WTC11 (cell line): ENCODE results near the gene SLC9A2. TPM values are rescaled to one million over a fixed set of nuclear protein-coding genes. Genes with fewer than 3 reads are reported as not detected.
A peak's percentile ranks its signal among the peaks of the same experiment; 100 is the strongest.

Source experiments
- ATAC-seq: fragments of 200-7000 bp; cut with Tn5 transposase; 2 replicates; pipeline ENCODE4 v1.10.0; 2021; ENCODE audit warnings: mild to moderate bottlenecking, moderate library complexity
- CTCF ChIA-PET: fragments of 300-600 bp; sonication (Branson Sonifier 250); formaldehyde crosslinking; loops from one replicate; lab custom pipeline; 2021; ENCODE audit warnings: antibody characterized with exemption; lab: Charles Lee
- POLR2A ChIA-PET: fragments of 350-600 bp; sonication (Branson Sonifier 250); formaldehyde crosslinking; loops from one replicate; lab custom pipeline; 2021; ENCODE audit warnings: antibody characterized with exemption; lab: Charles Lee
- DNase-seq: peaks from one replicate; pipeline ENCODE4 v3.0.0; 2021; ENCODE audit warnings: low spot score
- H3K27ac Mint-ChIP-seq: 2 replicates; pipeline ENCODE4 v1.8.0; 2021; ENCODE audit warnings: mixed read lengths
- H3K27me3 Mint-ChIP-seq: 2 replicates; pipeline ENCODE4 v1.8.0; 2021; ENCODE audit warnings: low read depth, mild to moderate bottlenecking, moderate library complexity, mixed read lengths
- H3K36me3 Mint-ChIP-seq: 2 replicates; pipeline ENCODE4 v1.8.0; 2021; ENCODE audit warnings: mixed read lengths
- H3K4me1 Mint-ChIP-seq: 2 replicates; pipeline ENCODE4 v1.8.0; 2022; ENCODE audit warnings: mixed read lengths
- H3K4me3 Mint-ChIP-seq: 2 replicates; pipeline ENCODE4 v1.8.0; 2021; ENCODE audit warnings: mild to moderate bottlenecking, moderate library complexity, mixed read lengths
- H3K9me3 Mint-ChIP-seq: 2 replicates; pipeline ENCODE4 v1.8.0; 2021; ENCODE audit warnings: mixed read lengths
- AFF4 ChIP-seq: sonication (generic); formaldehyde crosslinking; IDR thresholded peaks from 2 replicates; pipeline ENCODE4 v1.8.1; 2023; ENCODE audit warnings: mild to moderate bottlenecking, missing genetic modification reagents, borderline replicate concordance
- ATF6 ChIP-seq: sonication (generic); formaldehyde crosslinking; IDR thresholded peaks from 2 replicates; pipeline ENCODE4 v1.8.1; 2023; ENCODE audit warnings: mild to moderate bottlenecking, missing genetic modification reagents
- CTCF ChIP-seq: fragments of 200-600 bp; IDR thresholded peaks from 2 replicates; pipeline ENCODE4 v1.8.0; 2022; ENCODE audit warnings: antibody characterized with exemption
- HMGXB4 ChIP-seq: sonication (generic); formaldehyde crosslinking; IDR thresholded peaks from 2 replicates; pipeline ENCODE4 v1.8.1; 2023; ENCODE audit warnings: mild to moderate bottlenecking, moderate library complexity, missing genetic modification reagents
- JAZF1 ChIP-seq: fragments of 250-450 bp; sonication (Bioruptor Pico); IDR thresholded peaks from 2 replicates; pipeline ENCODE4 v1.9.0; 2021; ENCODE audit warnings: moderate library complexity, mild to moderate bottlenecking, inconsistent platforms
- MLX ChIP-seq: sonication (generic); formaldehyde crosslinking; IDR thresholded peaks from 2 replicates; pipeline ENCODE4 v1.8.1; 2023; ENCODE audit warnings: mild to moderate bottlenecking, missing genetic modification reagents, moderate library complexity
- NFATC4 ChIP-seq: fragments of 250-450 bp; sonication (Bioruptor Pico); IDR thresholded peaks from 2 replicates; pipeline ENCODE4 v1.9.0; 2021; ENCODE audit warnings: mild to moderate bottlenecking
- TCF7 ChIP-seq: sonication (generic); formaldehyde crosslinking; IDR thresholded peaks from 2 replicates; pipeline ENCODE4 v1.8.0; 2022; ENCODE audit warnings: mild to moderate bottlenecking, low read depth, missing genetic modification reagents, moderate library complexity
- ZNF512 ChIP-seq: sonication (generic); formaldehyde crosslinking; IDR thresholded peaks from 2 replicates; pipeline ENCODE4 v1.8.1; 2022; ENCODE audit warnings: missing genetic modification reagents, borderline replicate concordance
- total RNA-seq: library from RNA; stranded (reverse); gene quantifications from 3 replicates; pipeline ENCODE4 v1.2.3, GENCODE V29; 2021

The SLC9A2 gene
- total RNA-seq, 1 experiment from 2014 or later: 0.07 TPM

GRCh38 chr2:102749938-102750337 lies 130.6 kb downstream of the SLC9A2 start (continued):
- TF ChIP-seq AFF4 (CRISPR knock-in tag) (no peak), NFATC4 (no peak), HMGXB4 (no peak), MLX (CRISPR knock-in tag) (no peak), JAZF1 (CRISPR knock-in tag) (no peak), ATF6 (CRISPR knock-in tag) (no peak), TCF7 (CRISPR knock-in tag) (no peak)
- TF ChIP-seq, all 79 proteins: peak for 0

GRCh38 chr2:102753563-102754159 lies 134.3 kb downstream of the SLC9A2 start:
- DNase-seq (no peak), ATAC-seq (peak; percentile 39; the same call in 1 of the 2 replicates)
- CTCF ChIA-PET: interaction anchor here (0.5 to 3.9 kb wide), 35 partner anchors 9 to 612 kb away, joined by 3 to 91 read pairs (median 5); partner anchors contain the start of genes SLC9A4 and TMEM182
- Mint-ChIP-seq H3K4me1 (peaks cover 9% of the 10 kb centered on the region), H3K36me3 (no peaks in the 10 kb centered on the region), H3K27me3 (no peaks in the 10 kb centered on the region), H3K4me3 (no peak overlapping the region), H3K9me3 (no peaks in the 10 kb centered on the region; the same call in 1 of the 2 replicates), H3K27ac (no peak overlapping the region)
- POLR2A ChIA-PET: no interaction called here
- TF ChIP-seq ZNF512 (no peak), CTCF (peak; percentile 61)
